H1 (cell line): ENCODE results near the gene SEMA3E. TPM values are rescaled to one million over a fixed set of nuclear protein-coding genes. Genes with fewer than 3 reads are reported as not detected.

Source experiments
- CTCF ChIA-PET: fragments of 300-600 bp; sonication (Branson Sonifier 250); formaldehyde crosslinking; loops from one replicate; lab custom pipeline; 2021; ENCODE audit not compliant: partially characterized antibody; lab: Charles Lee
- POLR2A ChIA-PET: fragments of 300-600 bp; sonication (Branson Sonifier 250); formaldehyde crosslinking; loops from one replicate; lab custom pipeline; 2021; ENCODE audit warnings: inconsistent platforms; ENCODE audit not compliant: partially characterized antibody; lab: Charles Lee
- DNase-seq, 2 experiments: peaks; one replicate each; pipeline versions ENCODE4 v3.0.0 to v3.0.0-alpha.2; 2010 to 2022; ENCODE audit warnings: low spot score in 2 of 2, low read depth in 1 of 2, mixed read lengths in 1 of 2
- FAIRE-seq: peaks from 2 replicates; lab custom pipeline; 2011; peaks lifted over from hg19 to GRCh38; lab: Jason Lieb, UNC
- H2AFZ ChIP-seq: 2 replicates; pipeline ENCODE4 v1.8.1; 2012; ENCODE audit warnings: low read length, inconsistent platforms
- H2AK5ac ChIP-seq: 2 replicates; pipeline ENCODE4 v1.6.1; 2013; ENCODE audit warnings: low read depth, low read length
- H2BK120ac ChIP-seq: replicated peaks from 2 replicates; pipeline ENCODE3; 2013; ENCODE audit warnings: low read depth, low read length, inconsistent platforms
- H2BK12ac ChIP-seq: 2 replicates; pipeline ENCODE4 v1.6.1; 2013; ENCODE audit warnings: low read depth, low read length
- H2BK15ac ChIP-seq: 2 replicates; pipeline ENCODE4 v1.6.1; 2013; ENCODE audit warnings: low read length
- H2BK20ac ChIP-seq: 2 replicates; pipeline ENCODE4 v1.6.1; 2013; ENCODE audit warnings: low read length
- H2BK5ac ChIP-seq: 2 replicates; pipeline ENCODE4 v1.6.1; 2013; ENCODE audit warnings: low read depth, low read length
- H3K14ac ChIP-seq: 2 replicates; pipeline ENCODE4 v1.6.1; 2013; ENCODE audit warnings: inconsistent platforms; ENCODE audit not compliant: insufficient read length
- H3K18ac ChIP-seq: 2 replicates; pipeline ENCODE4 v1.6.1; 2013; ENCODE audit warnings: low read length; ENCODE audit errors: extremely low read depth
- H3K23ac ChIP-seq: 2 replicates; pipeline ENCODE4 v1.6.1; 2013; ENCODE audit warnings: inconsistent platforms; ENCODE audit not compliant: insufficient read length
- H3K23me2 ChIP-seq: 2 replicates; pipeline ENCODE4 v1.6.1; 2013; ENCODE audit warnings: low read depth, low read length
- H3K27ac ChIP-seq: 2 replicates; pipeline ENCODE4 v1.6.1; 2011; ENCODE audit warnings: low read depth, low read length, inconsistent platforms
- H3K27me3 ChIP-seq, 4 experiments: replicated peaks in 1 of 4; 1 replicate in 1 of 4; 2 replicates in 3 of 4; pipeline versions ENCODE4 v1.6.1 to v1.8.1; 2011 to 2013; ENCODE audit warnings: low read length in 3 of 4, mild to moderate bottlenecking in 3 of 4, inconsistent platforms in 2 of 4, mixed read lengths in 2 of 4, moderate library complexity in 1 of 4; ENCODE audit not compliant: control insufficient read depth in 3 of 4, insufficient read depth in 3 of 4; ENCODE audit errors: extremely low read depth in 1 of 4
- H3K36me3 ChIP-seq, 4 experiments: 2 replicates each; pipeline versions ENCODE4 v1.6.1 to v1.8.1; 2011 to 2013; ENCODE audit warnings: mild to moderate bottlenecking in 4 of 4, low read length in 3 of 4, moderate library complexity in 2 of 4, control low read depth in 1 of 4, inconsistent platforms in 1 of 4; ENCODE audit not compliant: insufficient read depth in 4 of 4, control insufficient read depth in 2 of 4
- H3K4ac ChIP-seq: replicated peaks from 2 replicates; pipeline ENCODE3; 2013; ENCODE audit warnings: low read length, low read depth, mixed read lengths, inconsistent platforms; ENCODE audit not compliant: insufficient read length
- H3K4me1 ChIP-seq, 4 experiments: replicated peaks in 1 of 4; 1 replicate in 1 of 4; 2 replicates in 3 of 4; pipeline versions ENCODE4 v1.6.1 to v1.8.1; 2011 to 2013; ENCODE audit warnings: low read length in 3 of 4, inconsistent platforms in 2 of 4, mixed read lengths in 1 of 4; ENCODE audit not compliant: insufficient read depth in 4 of 4, control insufficient read depth in 3 of 4
- H3K4me2 ChIP-seq, 2 experiments: 2 replicates each; pipeline versions ENCODE4 v1.6.1 to v1.8.1; 2011 to 2013; ENCODE audit warnings: low read depth in 2 of 2, low read length in 2 of 2, control low read depth in 1 of 2, inconsistent platforms in 1 of 2, mild to moderate bottlenecking in 1 of 2; ENCODE audit not compliant: insufficient read depth in 1 of 2
- H3K4me3 ChIP-seq, 4 experiments: fragments of 200-600, 300-600 bp in 1 of 4; sonication (generic), shearing (Covaris generic), sonication (Bioruptor Twin) in 1 of 4; 2 replicates each; pipeline versions ENCODE4 v1.5.1 to v1.8.1; 2011 to 2016; ENCODE audit warnings: low read length in 4 of 4, low read depth in 3 of 4, control low read depth in 2 of 4, inconsistent platforms in 2 of 4, mild to moderate bottlenecking in 2 of 4, mixed read lengths in 1 of 4, moderate library complexity in 1 of 4; ENCODE audit not compliant: insufficient read depth in 2 of 4; ENCODE audit errors: extremely low read depth in 1 of 4
- H3K56ac ChIP-seq: replicated peaks from 2 replicates; pipeline ENCODE3; 2013; ENCODE audit warnings: low read depth, mild to moderate bottlenecking, mixed read lengths, low read length, inconsistent platforms; ENCODE audit not compliant: insufficient read length
- H3K79me1 ChIP-seq: 2 replicates; pipeline ENCODE4 v1.6.1; 2013; ENCODE audit warnings: low read depth, low read length, control low read depth
- H3K79me2 ChIP-seq, 2 experiments: 2 replicates each; pipeline versions ENCODE4 v1.6.1 to v1.8.1; 2012 to 2013; ENCODE audit warnings: low read length in 2 of 2, mild to moderate bottlenecking in 2 of 2, inconsistent platforms in 1 of 2; ENCODE audit not compliant: insufficient read depth in 2 of 2, control insufficient read depth in 1 of 2
- H3K9ac ChIP-seq, 4 experiments: replicated peaks in 1 of 4; 1 replicate in 1 of 4; 2 replicates in 3 of 4; pipeline versions ENCODE4 v1.6.1 to v1.8.1; 2011 to 2013; ENCODE audit warnings: low read depth in 3 of 4, low read length in 3 of 4, control low read depth in 2 of 4, mild to moderate bottlenecking in 2 of 4, moderate library complexity in 2 of 4, inconsistent platforms in 1 of 4; ENCODE audit errors: extremely low read depth in 1 of 4
- H3K9me3 ChIP-seq, 2 experiments: 2 replicates each; pipeline versions ENCODE4 v1.6.1 to v1.8.1; 2012 to 2013; ENCODE audit warnings: mild to moderate bottlenecking in 2 of 2, moderate library complexity in 2 of 2, control low read depth in 1 of 2, inconsistent platforms in 1 of 2, low read depth in 1 of 2, low read length in 1 of 2, mixed read lengths in 1 of 2; ENCODE audit not compliant: insufficient read depth in 2 of 2
- H4K20me1 ChIP-seq, 2 experiments: replicated peaks in 1 of 2; 2 replicates each; pipeline versions ENCODE3 to v1.8.1; 2011 to 2013; ENCODE audit warnings: inconsistent platforms in 2 of 2, low read length in 2 of 2, mild to moderate bottlenecking in 1 of 2; ENCODE audit not compliant: insufficient read depth in 2 of 2, control insufficient read depth in 1 of 2
- H4K5ac ChIP-seq: 2 replicates; pipeline ENCODE4 v1.6.1; 2013; ENCODE audit warnings: low read length, low read depth, mixed read lengths, inconsistent platforms; ENCODE audit not compliant: insufficient read length
- H4K8ac ChIP-seq: 2 replicates; pipeline ENCODE4 v1.8.0; 2013; ENCODE audit warnings: mild to moderate bottlenecking, moderate library complexity, low read length, inconsistent platforms; ENCODE audit not compliant: insufficient read depth; ENCODE audit errors: extremely low read depth
- H4K91ac ChIP-seq: replicated peaks from 2 replicates; pipeline ENCODE3; 2013; ENCODE audit warnings: low read length, mixed read lengths, inconsistent platforms; ENCODE audit not compliant: insufficient read length
- ATF2 ChIP-seq: IDR thresholded peaks from 2 replicates; pipeline ENCODE4 v1.6.1; 2012; ENCODE audit warnings: low read length, inconsistent platforms
- CHD1 ChIP-seq: IDR thresholded peaks from 2 replicates; pipeline ENCODE4 v1.6.1; 2012; ENCODE audit warnings: low read depth, low read length, improper control_type of control experiment
- EGR1 ChIP-seq: IDR thresholded peaks from 2 replicates; pipeline ENCODE4 v1.6.1; 2011; ENCODE audit warnings: low read depth, low read length, borderline replicate concordance
- JUN ChIP-seq: IDR thresholded peaks from 2 replicates; pipeline ENCODE4 v1.6.1; 2011; ENCODE audit warnings: low read depth, mild to moderate bottlenecking, improper control_type of control experiment, low read length
- JUND ChIP-seq: IDR thresholded peaks from 2 replicates; pipeline ENCODE4 v1.6.1; 2011; ENCODE audit warnings: mild to moderate bottlenecking, improper control_type of control experiment, low read length
- KDM1A ChIP-seq: fragments of 200-600, 300-600 bp; sonication (generic); IDR thresholded peaks from 2 replicates; pipeline ENCODE4 v1.7.1; 2016; ENCODE audit warnings: mild to moderate bottlenecking, low read length, borderline replicate concordance
- KDM5A ChIP-seq: fragments of 200-600 bp; IDR thresholded peaks from 2 replicates; pipeline ENCODE4 v1.7.1; 2012; ENCODE audit warnings: mild to moderate bottlenecking, low read length, inconsistent platforms, mixed read lengths
- MAFK ChIP-seq: IDR thresholded peaks from 2 replicates; pipeline ENCODE4 v1.6.1; 2012; ENCODE audit warnings: low read depth, mild to moderate bottlenecking, improper control_type of control experiment, low read length
- NANOG ChIP-seq: IDR thresholded peaks from 2 replicates; pipeline ENCODE4 v1.6.1; 2011; ENCODE audit warnings: low read length, low read depth, mild to moderate bottlenecking, inconsistent platforms; ENCODE audit not compliant: insufficient read depth, poor library complexity, severe bottlenecking
- POU5F1 ChIP-seq: IDR thresholded peaks from 2 replicates; pipeline ENCODE4 v1.6.1; 2011; ENCODE audit warnings: low read depth, mild to moderate bottlenecking, low read length, moderate library complexity
- SIN3A ChIP-seq, 2 experiments: IDR thresholded peaks in 1 of 2; conservative IDR thresholded peaks in 1 of 2; 2 replicates each; pipeline ENCODE4 v1.6.1; 2011 to 2012; ENCODE audit warnings: low read length in 2 of 2, improper control_type of control experiment in 1 of 2, low read depth in 1 of 2, mild to moderate bottlenecking in 1 of 2
- SIRT6 ChIP-seq: IDR thresholded peaks from one replicate; pipeline ENCODE4 v1.7.1; 2012; ENCODE audit warnings: low read length, inconsistent platforms
- SRF ChIP-seq: IDR thresholded peaks from 2 replicates; pipeline ENCODE4 v1.6.1; 2011; ENCODE audit warnings: mild to moderate bottlenecking, low read depth, low read length, moderate library complexity
- TCF12 ChIP-seq: IDR thresholded peaks from 2 replicates; pipeline ENCODE4 v1.6.1; 2011; ENCODE audit warnings: low read depth, mild to moderate bottlenecking, low read length
- polyA plus RNA-seq, 7 experiments: library from polyadenylated mRNA; depleted of rRNA in 3 of 7; stranded (reverse) in 5 of 7; unstranded in 2 of 7; fragments of >200 nt in 5 of 7; fragments of 200-250 nt in 2 of 7; gene quantifications; 1 replicate in 5 of 7; 2 replicates in 1 of 7; 4 replicates in 1 of 7; pipeline versions ENCODE4 v1.2.1 to v1.2.3, GENCODE V29; 2011 to 2013; ENCODE audit warnings: missing spikeins in 2 of 7, mixed read lengths in 2 of 7
- total RNA-seq: library from RNA; stranded (reverse); fragmentation: NEBNext Ultra II Directional; extraction: Animal tissue kit (Norgen Biotek cat#: 25700); gene quantifications from 2 replicates; pipeline ENCODE4 v1.2.1, GENCODE V29; 2021

Gene SEMA3E
- total and polyA plus RNA-seq, 2 of the 8 experiments (the other 6 are each of a cell fraction or from before 2014, with no cell fraction given), result 0.93 to 0.94 TPM

GRCh38 chr7:83388436-83388835 lies 260.5 kb downstream of the SEMA3E start:
- Histone ChIP-seq H4K91ac (no peak overlapping the region), H3K4me3 (no peak overlapping the region), H2BK12ac (no peak overlapping the region), H3K9ac (no peak overlapping the region), H2BK15ac (no peak overlapping the region), H2BK20ac (no peak overlapping the region), H3K4me2 (no peak overlapping the region), H3K27me3 (no peaks in the 10 kb centered on the region), H3K9me3 (no peaks in the 10 kb centered on the region), H2AK5ac (no peak overlapping the region), H3K56ac (no peak overlapping the region), H4K20me1 (no peaks in the 10 kb centered on the region), H2BK5ac (no peak overlapping the region), H3K18ac (no peak overlapping the region), H3K23me2 (no peaks in the 10 kb centered on the region), H3K79me2 (no peaks in the 10 kb centered on the region), H3K79me1 (no peaks in the 10 kb centered on the region), H2BK120ac (no peak overlapping the region), H3K23ac (no peak overlapping the region), H4K5ac (no peak overlapping the region), H3K36me3 (no peaks in the 10 kb centered on the region), H3K27ac (no peak overlapping the region), H2AFZ (no peak overlapping the region), H3K14ac (no peak overlapping the region), H3K4me1 (no peaks in the 10 kb centered on the region), H3K4ac (no peak overlapping the region), H4K8ac (no peak overlapping the region)
- TF ChIP-seq CHD1 (no peak), SRF (no peak), POU5F1 (no peak), SIN3A (conservative IDR thresholded peaks at IDR 0.05 in 1 of 2, IDR thresholded peaks at IDR 0.05 in 1 of 2; ENCODE audit: low read depth in 1 of 2, low read length in 2 of 2) (no peak), TCF12 (no peak), NANOG (no peak), JUN (no peak), EGR1 (no peak), ATF2 (no peak), JUND (no peak), MAFK (no peak), KDM1A (no peak), KDM5A (no peak), SIRT6 (no peak)
- DNase-seq, result no peak
- no peak for FAIRE-seq
- POLR2A ChIA-PET, result no interaction called here
- CTCF ChIA-PET, result no interaction called here
